Motor neuron (in vitro differentiated cells): ENCODE measurements around the gene SCN4A. TPM values are rescaled to one million over a fixed set of nuclear protein-coding genes. Genes with fewer than 3 reads are reported as not detected.
"Not testable (repeated sequence)": the region's sequence is repeated elsewhere in the genome, so short reads cannot be mapped to it uniquely, and the experiment has no call there.

Experiments used
- ATAC-seq, 8 experiments: fragments of 200-7000 bp; cut with Tn5 transposase; replicated peaks in 6 of 8; 2 replicates each; pipeline ENCODE4 v1.8.0; 2021; ENCODE audit warnings: mild to moderate bottlenecking in 8 of 8, moderate library complexity in 8 of 8
- H3K27ac ChIP-seq, 2 donors: fragments of 250-450 bp; sonication (Bioruptor Pico); 2 replicates each; pipeline ENCODE4 v1.9.0; 2021; ENCODE audit warnings: antibody characterized with exemption in 2 of 2, mild to moderate bottlenecking in 2 of 2, moderate library complexity in 1 of 2
- H3K4me1 ChIP-seq, 2 donors: fragments of 250-450 bp; sonication (Bioruptor Pico); replicated peaks in 1 of 2; 2 replicates each; pipeline ENCODE4 v1.6.1; 2021; ENCODE audit warnings: antibody characterized with exemption in 2 of 2, mild to moderate bottlenecking in 2 of 2, moderate library complexity in 1 of 2
- H3K4me3 ChIP-seq, 5 donors: fragments of 250-450 bp; sonication (Bioruptor Pico); 2 replicates each; pipeline ENCODE4 v1.9.0; 2021; ENCODE audit warnings: antibody characterized with exemption in 5 of 5, mild to moderate bottlenecking in 5 of 5, moderate library complexity in 4 of 5
- WGBS, 10 experiments: fragments of 450-650 bp; shearing (Covaris generic); methylation state at CpG; one replicate each; pipeline ENCODE4 v1.0.0; 2022; 5-methylcytosine and 5-hydroxymethylcytosine counted together
- in situ Hi-C, 9 experiments: fragments of 400-800 bp; cut with MboI; loops; one replicate each; pipeline ENCODE4 v1.15.0; 2021; ENCODE audit warnings: low sequenced_read_pairs in 9 of 9, low pct_unique_long_range_greater_than_20kb in 2 of 9; ENCODE audit not compliant: unreplicated experiment in 9 of 9
- total RNA-seq, 8 experiments: library from RNA; unstranded; fragments of 300-600 nt; gene quantifications; 2 replicates each; pipeline versions ENCODE4 v1.2.3 to v1.2.4, GENCODE V29; 2022

The SCN4A gene
- total RNA-seq, 8 experiments from 2014 or later = 0.04 to 2.1 (median 1.0) TPM

DNA sequence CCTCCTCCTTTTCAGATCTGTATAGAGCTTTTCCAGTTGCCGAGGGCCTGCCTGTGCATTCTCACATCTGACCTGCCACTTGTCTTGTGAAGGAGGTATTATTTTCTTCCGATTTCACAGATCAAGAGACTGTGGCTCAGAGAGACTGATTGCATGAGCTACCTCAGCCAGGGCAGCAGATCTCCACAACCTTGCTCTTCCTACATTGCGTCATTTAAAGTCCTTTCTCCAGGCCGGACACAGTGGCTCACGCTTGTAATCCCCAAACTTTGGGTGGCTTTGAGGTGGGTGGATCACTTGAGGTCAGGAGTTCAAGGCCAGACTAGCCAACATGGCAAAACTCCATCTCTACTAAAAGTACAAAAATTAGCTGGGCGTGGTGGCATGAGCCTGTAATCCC, 52.7 kb downstream of the SCN4A start:
- ATAC-seq = peak in 1 of 8 experiments; percentile 67
- WGBS, 10 experiments = 17 to 89% (median 60%) methylated on average over 1 to 6 of the region's 6 CpGs; no CpG with 5 or more reads in 3 of the 10 experiments
- H3K4me1 ChIP-seq, H3K4me3 ChIP-seq, H3K27ac ChIP-seq: not testable (repeated sequence)
- in situ Hi-C loops = loop anchor here in 6 of 9 experiments (10.0 to 25.0 kb wide), 4 partner anchors 92 to 367 kb away; partner anchors contain the start of genes ERN1 (in 5 of the 6) and ICAM2 (in 1 of the 6)

DNA sequence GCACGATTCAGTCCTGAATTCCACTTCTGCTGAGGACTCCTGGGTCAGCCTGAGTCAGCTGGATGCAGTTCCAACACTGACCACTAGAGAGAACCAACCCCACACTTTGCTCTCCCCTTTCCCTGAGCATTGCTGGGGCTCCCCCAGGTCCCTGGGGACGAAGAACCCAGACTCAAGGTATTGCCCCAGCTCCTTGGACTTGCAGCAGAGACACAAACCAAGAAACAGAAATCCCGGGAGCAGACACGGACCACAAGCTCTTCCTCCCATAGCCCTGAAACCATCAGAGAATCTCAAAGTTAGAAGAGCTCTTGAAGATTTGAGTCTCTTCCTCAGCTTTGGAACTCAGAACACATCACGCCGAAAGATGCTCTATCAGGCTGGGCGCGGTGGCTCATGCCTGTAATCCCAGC, 53.4 kb downstream of the SCN4A start:
- 10 to 55% (median 50%) methylated on average over 2 to 5 of the region's 8 CpGs; no CpG with 5 or more reads in 7 of the 10 experiments for WGBS, 10 experiments
- no peaks in the 10 kb centered on the region for H3K4me1 ChIP-seq
- peak; percentile 56 to 93 (median 74) for ATAC-seq
- no peak overlapping the region for H3K4me3 ChIP-seq
- no peak overlapping the region for H3K27ac ChIP-seq
- in situ Hi-C loops = loop anchor here in 6 of 9 experiments (25.0 kb wide), 3 partner anchors 93 to 368 kb away; partner anchors contain the start of genes ERN1 (in 5 of the 6) and ICAM2 (in 1 of the 6)

DNA sequence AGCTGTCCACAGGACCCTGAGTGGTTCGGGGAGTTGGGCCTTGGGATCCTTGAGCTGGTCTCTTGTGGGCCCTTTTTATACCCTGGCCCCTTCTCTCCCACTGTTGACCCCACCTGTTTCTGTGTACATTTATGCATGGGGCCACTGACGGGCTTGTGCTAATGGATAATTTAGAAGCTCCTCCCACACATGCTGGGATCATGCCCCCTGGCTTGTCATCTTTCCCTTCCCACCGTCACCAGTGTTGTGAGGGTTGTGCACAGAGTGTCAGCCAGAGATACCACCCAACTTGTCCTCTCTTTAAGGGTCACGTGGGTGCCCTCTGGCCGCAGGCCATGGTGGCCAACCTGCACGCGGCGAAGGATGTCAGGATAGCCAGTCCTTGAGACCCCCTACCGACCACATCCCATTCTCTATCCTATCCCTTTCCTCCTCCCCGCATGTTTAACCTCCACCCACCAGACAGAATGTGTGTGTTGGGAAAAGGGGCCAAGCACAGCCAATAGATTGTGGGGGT, 53.9 kb downstream of the SCN4A start, which contains the start of gene GH1:
Gene GH1, minus strand, starts transcription at position 51 of the 517 bp plus-strand sequence. CDS start 63 bp downstream, outside the sequence.
- H3K27ac ChIP-seq, H3K4me3 ChIP-seq, H3K4me1 ChIP-seq, ATAC-seq: not testable (repeated sequence)
- in situ Hi-C loops = loop anchor here in 6 of 9 experiments (25.0 kb wide), 3 partner anchors 93 to 368 kb away; partner anchors contain the start of genes ERN1 (in 5 of the 6) and ICAM2 (in 1 of the 6)
- WGBS, 10 experiments = 83% methylated on average over 1 of the region's 10 CpGs; no CpG with 5 or more reads in 9 of the 10 experiments

DNA sequence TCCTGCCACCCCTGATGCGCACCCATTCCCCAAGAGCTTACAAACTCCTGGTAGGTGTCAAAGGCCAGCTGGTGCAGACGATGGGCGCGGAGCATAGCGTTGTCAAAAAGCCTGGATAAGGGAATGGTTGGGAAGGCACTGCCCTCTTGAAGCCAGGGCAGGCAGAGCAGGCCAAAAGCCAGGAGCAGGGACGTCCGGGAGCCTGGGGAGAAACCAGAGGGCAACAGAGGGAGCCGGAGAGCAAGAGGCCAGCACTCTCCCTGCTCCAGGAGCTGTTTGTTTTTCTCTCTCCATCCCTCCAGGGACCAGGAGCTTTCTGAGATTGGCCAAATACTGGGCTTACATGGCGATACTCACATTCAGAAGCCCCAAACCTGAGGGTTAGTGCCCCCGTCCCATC, 54.4 kb downstream of the SCN4A start:
- Histone ChIP-seq H3K4me3 (no peak overlapping the region), H3K4me1 (no peaks in the 10 kb centered on the region), H3K27ac (no peak overlapping the region)
- in situ Hi-C loops = loop anchor here in 6 of 9 experiments (25.0 kb wide), 3 partner anchors 94 to 369 kb away; partner anchors contain the start of genes ERN1 (in 5 of the 6) and ICAM2 (in 1 of the 6)
- WGBS, 10 experiments = 60% methylated on average over 1 of the region's 10 CpGs; no CpG with 5 or more reads in 9 of the 10 experiments
- ATAC-seq = no peak

DNA sequence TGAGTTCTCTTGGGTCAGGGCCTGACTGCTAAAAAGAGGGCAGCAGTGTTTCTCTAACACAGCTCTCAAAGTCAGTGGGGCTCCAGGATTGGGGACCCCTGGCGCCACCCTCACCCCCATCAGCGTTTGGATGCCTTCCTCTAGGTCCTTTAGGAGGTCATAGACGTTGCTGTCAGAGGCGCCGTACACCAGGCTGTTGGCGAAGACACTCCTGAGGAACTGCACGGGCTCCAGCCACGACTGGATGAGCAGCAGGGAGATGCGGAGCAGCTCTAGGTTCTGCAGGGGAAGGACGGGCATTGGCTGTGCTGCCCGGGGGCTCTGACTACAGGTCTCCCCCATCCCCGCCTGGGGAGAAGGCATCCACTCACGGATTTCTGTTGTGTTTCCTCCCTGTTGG, 55.1 kb downstream of the SCN4A start:
- H3K4me3 ChIP-seq = no peak overlapping the region
- 13 to 91% (median 83%) methylated on average over 3 to 6 of the region's 13 CpGs; no CpG with 5 or more reads in 6 of the 10 experiments for WGBS, 10 experiments
- in situ Hi-C loops = loop anchor here in 6 of 9 experiments (25.0 kb wide), 3 partner anchors 95 to 370 kb away; partner anchors contain the start of genes ERN1 (in 5 of the 6) and ICAM2 (in 1 of the 6)
- no peak for ATAC-seq
- H3K27ac ChIP-seq = no peak overlapping the region
- H3K4me1 ChIP-seq = no peaks in the 10 kb centered on the region

DNA sequence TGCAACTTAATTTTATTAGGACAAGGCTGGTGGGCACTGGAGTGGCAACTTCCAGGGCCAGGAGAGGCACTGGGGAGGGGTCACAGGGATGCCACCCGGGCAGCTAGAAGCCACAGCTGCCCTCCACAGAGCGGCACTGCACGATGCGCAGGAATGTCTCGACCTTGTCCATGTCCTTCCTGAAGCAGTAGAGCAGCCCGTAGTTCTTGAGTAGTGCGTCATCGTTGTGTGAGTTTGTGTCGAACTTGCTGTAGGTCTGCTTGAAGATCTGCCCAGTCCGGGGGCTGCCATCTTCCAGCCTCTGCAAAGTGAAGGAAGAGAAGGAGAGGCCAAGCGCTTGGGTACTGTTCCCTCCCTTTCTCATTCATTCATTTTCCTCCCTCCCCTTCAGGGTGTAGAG, 55.5 kb downstream of the SCN4A start:
- not testable (repeated sequence) for ATAC-seq, H3K4me3 ChIP-seq, H3K27ac ChIP-seq, H3K4me1 ChIP-seq
- WGBS, 10 experiments = 70 to 100% methylated on average over 2 of the region's 11 CpGs; no CpG with 5 or more reads in 8 of the 10 experiments
- in situ Hi-C loops = loop anchor here in 6 of 9 experiments (25.0 kb wide), 3 partner anchors 95 to 370 kb away; partner anchors contain the start of genes ERN1 (in 5 of the 6) and ICAM2 (in 1 of the 6)

DNA sequence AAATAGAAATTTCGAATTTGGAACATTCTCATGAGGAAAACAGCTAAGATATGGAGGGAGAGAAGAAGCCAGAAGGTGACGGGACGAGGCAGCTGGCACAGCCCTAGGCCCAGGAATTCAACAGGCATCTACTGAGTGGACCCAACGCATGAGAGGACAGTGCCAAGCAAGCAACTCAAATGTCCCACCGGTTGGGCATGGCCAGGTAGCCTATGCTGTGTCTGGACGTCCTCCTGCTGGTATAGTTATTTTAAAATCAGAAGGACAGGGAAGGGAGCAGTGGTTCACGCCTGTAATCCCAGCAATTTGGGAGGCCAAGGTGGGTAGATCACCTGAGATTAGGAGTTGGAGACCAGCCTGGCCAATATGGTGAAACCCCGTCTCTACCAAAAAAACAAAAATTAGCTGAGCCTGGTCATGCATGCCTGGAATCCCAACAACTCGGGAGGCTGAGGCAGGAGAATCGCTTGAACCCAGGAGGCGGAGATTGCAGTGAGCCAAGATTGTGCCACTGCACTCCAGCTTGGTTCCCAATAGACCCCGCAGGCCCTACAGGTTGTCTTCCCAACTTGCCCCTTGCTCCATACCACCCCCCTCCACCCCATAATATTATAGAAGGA, 56.0 kb downstream of the SCN4A start:
- ATAC-seq = no peak
- no peaks in the 10 kb centered on the region for H3K4me1 ChIP-seq
- WGBS, 10 experiments = 0 to 60% (median 46%) methylated on average over 1 to 9 of the region's 12 CpGs; no CpG with 5 or more reads in 2 of the 10 experiments
- no peak overlapping the region for H3K4me3 ChIP-seq
- no peak overlapping the region for H3K27ac ChIP-seq
- in situ Hi-C loops = loop anchor here in 6 of 9 experiments (25.0 kb wide), 3 partner anchors 96 to 371 kb away; partner anchors contain the start of genes ERN1 (in 5 of the 6) and ICAM2 (in 1 of the 6)

DNA sequence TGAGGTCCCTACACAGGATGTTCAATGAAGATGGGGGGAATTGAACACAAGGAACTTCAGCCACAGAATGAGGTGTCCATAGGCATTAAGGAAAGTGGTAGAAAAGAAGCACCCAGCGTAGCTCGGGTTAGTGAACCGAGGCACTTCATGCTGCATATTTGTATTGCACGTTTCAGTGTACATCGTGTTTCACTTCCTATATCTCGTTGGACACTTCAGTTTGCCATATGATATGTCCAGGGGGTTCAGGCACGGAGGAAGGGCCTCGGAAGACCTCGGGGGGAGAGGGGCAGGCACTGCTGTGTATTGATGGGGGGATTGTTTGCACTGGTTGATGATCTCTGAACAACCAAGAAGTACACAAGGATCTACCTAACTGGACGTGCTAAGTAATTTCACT, 57.0 kb downstream of the SCN4A start:
- H3K27ac ChIP-seq, H3K4me1 ChIP-seq, ATAC-seq, H3K4me3 ChIP-seq: not testable (repeated sequence)
- in situ Hi-C loops = loop anchor here in 6 of 9 experiments (25.0 kb wide), 3 partner anchors 97 to 372 kb away; partner anchors contain the start of genes ERN1 (in 5 of the 6) and ICAM2 (in 1 of the 6)
- WGBS, 10 experiments = 8 to 80% (median 72%) methylated on average over 1 to 4 of the region's 10 CpGs; no CpG with 5 or more reads in 7 of the 10 experiments

DNA sequence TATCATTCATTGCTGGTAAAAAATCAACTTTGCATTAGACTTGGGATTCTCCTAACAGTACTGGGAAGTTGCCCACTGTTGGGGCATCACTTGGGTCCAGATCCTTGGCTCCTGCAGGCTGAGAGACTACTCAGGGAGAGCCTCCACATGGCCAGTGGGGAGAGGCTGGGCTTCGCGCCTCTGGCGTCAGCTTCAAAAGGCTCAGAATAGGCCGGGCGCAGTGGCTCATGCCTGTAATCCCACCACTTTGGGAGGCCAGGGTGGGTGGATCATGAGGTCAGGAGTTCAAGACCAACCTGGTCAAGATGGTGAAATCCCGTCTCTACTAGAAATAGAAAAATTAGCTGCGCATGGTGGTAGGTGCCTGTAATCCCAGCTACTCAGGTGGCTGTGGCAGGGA, 58.2 kb downstream of the SCN4A start:
- in situ Hi-C loops = loop anchor here in 6 of 9 experiments (25.0 kb wide), 3 partner anchors 98 to 373 kb away; partner anchors contain the start of genes ERN1 (in 5 of the 6) and ICAM2 (in 1 of the 6)
- WGBS, 10 experiments = 91 to 100% (median 98%) methylated on average over 1 to 7 of the region's 7 CpGs; no CpG with 5 or more reads in 5 of the 10 experiments
- ATAC-seq = no peak
- Histone ChIP-seq H3K27ac (no peak overlapping the region), H3K4me3 (no peak overlapping the region), H3K4me1 (no peaks in the 10 kb centered on the region)

DNA sequence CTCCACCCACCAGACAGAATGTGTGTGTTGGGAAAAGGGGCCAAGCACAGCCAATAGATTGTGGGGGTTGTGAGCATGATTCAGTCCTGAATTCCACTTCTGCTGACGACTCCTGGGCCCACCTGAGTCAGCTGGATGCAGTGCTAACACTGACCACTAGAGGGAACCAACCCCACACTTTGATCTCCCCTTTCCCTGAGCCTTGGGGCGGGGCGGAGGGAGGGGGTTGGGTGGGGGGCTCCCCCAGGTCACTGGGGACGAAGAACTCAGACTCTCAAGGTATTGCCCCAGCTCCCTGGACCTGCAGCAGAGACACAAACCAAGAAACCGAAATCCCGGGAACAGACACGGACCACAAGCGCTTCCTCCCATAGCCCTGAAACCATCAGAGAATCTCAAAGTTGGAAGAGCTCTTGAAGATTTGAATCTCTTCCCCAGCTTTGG, 61.0 kb downstream of the SCN4A start:
- ATAC-seq = peak in 6 of 8 experiments; percentile 22 to 64 (median 51)
- no peak overlapping the region for H3K4me3 ChIP-seq
- no peak overlapping the region for H3K27ac ChIP-seq
- in situ Hi-C loops = loop anchor here in 6 of 9 experiments (25.0 kb wide), 3 partner anchors 101 to 376 kb away; partner anchors contain the start of genes ERN1 (in 5 of the 6) and ICAM2 (in 1 of the 6)
- WGBS, 10 experiments = 0% methylated on average over 1 of the region's 8 CpGs; no CpG with 5 or more reads in 9 of the 10 experiments
- no peaks in the 10 kb centered on the region for H3K4me1 ChIP-seq

DNA sequence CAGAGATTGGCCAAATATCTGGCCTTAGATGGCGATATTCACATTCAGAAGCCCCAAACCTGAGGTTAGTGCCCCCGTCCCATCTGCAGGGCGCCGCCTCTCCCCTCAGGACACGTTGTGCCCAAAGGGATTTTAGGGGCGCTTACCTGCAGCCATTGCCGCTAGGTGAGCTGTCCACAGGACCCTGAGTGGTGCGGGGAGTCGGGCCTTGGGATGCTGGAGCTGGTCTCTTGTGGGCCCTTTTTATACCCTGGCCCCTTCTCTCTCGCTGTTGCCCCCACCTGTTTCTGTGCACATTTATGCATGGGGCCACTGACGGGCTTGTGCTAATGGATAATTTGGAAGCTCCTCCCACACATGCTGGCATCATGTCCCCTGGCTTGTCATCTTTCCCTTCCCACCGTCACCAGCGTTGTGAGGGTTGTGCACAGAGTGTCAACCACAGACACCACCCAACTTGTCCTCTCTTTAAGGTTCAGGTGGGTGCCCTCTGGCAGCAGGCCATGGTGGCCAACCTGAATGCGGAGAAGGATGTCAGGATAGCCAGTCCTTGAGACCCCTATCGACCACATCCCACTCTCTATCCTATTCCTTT, 61.6 kb downstream of the SCN4A start, which contains the start of gene CSHL1:
Gene CSHL1, minus strand, starts transcription at position 218 of the 595 bp plus-strand sequence. Its CDS starts 62 bp downstream, at position 156.
- H3K4me1 ChIP-seq = no peaks in the 10 kb centered on the region
- no peak within 1 kb of the TSS for H3K27ac ChIP-seq
- no peak within 1 kb of the TSS for H3K4me3 ChIP-seq
- 20 to 80% (median 56%) methylated on average over 1 to 7 of the region's 15 CpGs; no CpG with 5 or more reads in 5 of the 10 experiments for WGBS, 10 experiments
- in situ Hi-C loops = loop anchor here in 6 of 9 experiments (25.0 kb wide), 3 partner anchors 101 to 376 kb away; partner anchors contain the start of genes ERN1 (in 5 of the 6) and ICAM2 (in 1 of the 6)
- no peak for ATAC-seq

DNA sequence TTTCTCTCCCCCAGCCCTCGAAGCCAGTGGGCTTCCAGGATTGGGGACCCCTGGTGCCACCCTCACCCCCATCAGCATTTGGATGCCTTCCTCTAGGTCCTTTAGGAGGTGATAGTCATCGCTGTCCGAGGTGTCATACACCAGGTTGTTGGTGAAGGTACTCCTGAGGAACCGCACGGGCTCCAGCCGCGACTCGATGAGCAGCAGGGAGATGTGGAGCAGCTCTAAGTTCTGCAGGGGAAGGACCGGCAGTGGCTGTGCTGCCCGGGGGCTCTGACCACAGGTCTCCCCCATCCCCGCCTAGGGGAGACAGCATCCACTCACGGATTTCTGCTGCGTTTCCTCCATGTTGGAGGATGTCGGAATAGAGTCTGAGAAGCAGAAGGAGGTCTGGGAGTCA, 62.6 kb downstream of the SCN4A start:
- H3K27ac ChIP-seq = no peak overlapping the region

More for the DNA sequence above, 62.6 kb downstream of the SCN4A start:
- H3K4me3 ChIP-seq = no peak overlapping the region
- H3K4me1 ChIP-seq = no peaks in the 10 kb centered on the region
- in situ Hi-C loops = loop anchor here in 6 of 9 experiments (25.0 kb wide), 3 partner anchors 102 to 377 kb away; partner anchors contain the start of genes ERN1 (in 5 of the 6) and ICAM2 (in 1 of the 6)
- WGBS, 10 experiments = 14 to 77% (median 61%) methylated on average over 2 to 11 of the region's 14 CpGs; no CpG with 5 or more reads in 4 of the 10 experiments
- ATAC-seq = no peak
